Measurements from ENCODE around the gene ORM2. TPM values are rescaled to one million over a fixed set of nuclear protein-coding genes. Genes with fewer than 3 reads are reported as not detected.

The ORM2 gene
- total and polyA plus RNA-seq, 2 of the 8 experiments (the other 6 are each of a cell fraction or from before 2014, with no cell fraction given) = 1.3 TPM; not detected in 1

GRCh38 chr9:114300153-114300845, 29.4 kb upstream of the ORM2 start (continued):
- TF ChIP-seq ASH2L (IDR thresholded peaks at IDR 0.05; ENCODE audit: low read length) (no peak), CHD7 (IDR thresholded peaks at IDR 0.05; ENCODE audit: insufficient replicate concordance, low read length) (no peak), YY1 (IDR thresholded peaks at IDR 0.05; ENCODE audit: low read depth, low read length) (no peak), HDAC2 (IDR thresholded peaks at IDR 0.05; ENCODE audit: borderline replicate concordance in 1 of 2, low read depth in 2 of 2, low read length in 2 of 2) (no peak), NRF1 (IDR thresholded peaks at IDR 0.05; ENCODE audit: low read depth, low read length) (no peak), ATF2 (IDR thresholded peaks at IDR 0.05; ENCODE audit: low read length) (no peak)
